HG02973 (cell line): ENCODE results near the gene REEP2.

ENCODE experiments used
- ATAC-seq: cut with Tn5 transposase; IDR thresholded peaks from one replicate; pipeline ENCODE4 v1.9.1; 2021; ENCODE audit warnings: moderate library complexity; ENCODE audit not compliant: unreplicated experiment

REEP2 gene

GRCh38 chr5:138495351-138495750 is 56.5 kb downstream of the REEP2 start:
- no peak for ATAC-seq
